GM21515 (cell line): ENCODE data around the gene ZDHHC7.

Experiments used
- ATAC-seq: cut with Tn5 transposase; IDR thresholded peaks from one replicate; pipeline ENCODE4 v1.9.1; 2021; ENCODE audit not compliant: unreplicated experiment

The ZDHHC7 gene

DNA sequence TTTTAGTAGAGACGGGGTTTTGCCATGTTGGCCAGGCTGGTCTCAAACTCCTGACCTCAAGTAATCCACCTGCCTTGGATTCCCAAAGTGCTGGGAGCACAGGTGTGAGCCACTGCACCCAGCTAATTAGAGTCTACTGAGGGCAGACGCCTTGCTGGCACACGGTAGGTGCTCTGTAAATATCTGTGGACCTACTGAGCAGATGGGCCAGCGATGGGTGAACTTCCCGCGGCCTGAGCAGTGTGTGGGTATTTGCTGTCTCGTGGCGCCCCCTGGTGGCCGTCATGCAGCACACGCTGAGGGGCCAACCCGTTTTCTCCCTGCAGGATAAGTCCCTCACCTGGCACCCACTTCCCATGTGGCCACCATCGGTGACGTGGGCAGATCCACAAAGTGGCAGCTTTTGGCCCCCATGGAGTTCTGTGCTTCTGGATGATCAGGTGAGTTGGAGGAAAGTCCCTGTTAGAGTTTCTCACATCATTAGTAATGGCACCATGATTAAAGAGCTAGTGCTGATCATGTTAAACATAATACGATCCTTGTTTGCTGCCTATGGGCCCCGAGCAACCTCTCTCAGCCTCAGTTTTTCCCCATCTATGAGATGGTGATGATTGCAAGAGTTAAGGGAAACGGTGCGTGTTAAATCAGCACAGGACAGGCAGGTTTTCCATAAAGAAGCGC, 40.7 kb downstream of the ZDHHC7 start:
- peak; percentile 70 for ATAC-seq

DNA sequence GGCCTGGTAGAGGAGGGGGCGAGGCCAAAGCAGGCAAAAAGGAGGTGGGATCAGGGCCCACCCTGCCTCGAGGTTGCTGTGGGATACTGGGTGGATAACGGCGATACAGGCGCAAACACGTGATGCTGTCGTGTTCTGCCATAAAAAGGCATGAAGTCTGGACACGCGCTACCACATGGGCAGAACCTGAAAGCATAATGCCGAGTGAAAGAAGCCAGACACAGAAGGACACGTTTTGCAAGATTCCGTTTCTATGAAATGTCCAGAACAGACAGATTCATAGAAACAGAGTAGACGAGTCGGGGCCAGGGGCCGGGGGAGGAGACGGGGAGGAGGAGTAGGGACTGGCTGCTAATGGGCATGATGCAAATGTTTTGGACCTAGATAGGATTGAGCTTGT, 43.5 kb downstream of the ZDHHC7 start:
- no peak for ATAC-seq

DNA sequence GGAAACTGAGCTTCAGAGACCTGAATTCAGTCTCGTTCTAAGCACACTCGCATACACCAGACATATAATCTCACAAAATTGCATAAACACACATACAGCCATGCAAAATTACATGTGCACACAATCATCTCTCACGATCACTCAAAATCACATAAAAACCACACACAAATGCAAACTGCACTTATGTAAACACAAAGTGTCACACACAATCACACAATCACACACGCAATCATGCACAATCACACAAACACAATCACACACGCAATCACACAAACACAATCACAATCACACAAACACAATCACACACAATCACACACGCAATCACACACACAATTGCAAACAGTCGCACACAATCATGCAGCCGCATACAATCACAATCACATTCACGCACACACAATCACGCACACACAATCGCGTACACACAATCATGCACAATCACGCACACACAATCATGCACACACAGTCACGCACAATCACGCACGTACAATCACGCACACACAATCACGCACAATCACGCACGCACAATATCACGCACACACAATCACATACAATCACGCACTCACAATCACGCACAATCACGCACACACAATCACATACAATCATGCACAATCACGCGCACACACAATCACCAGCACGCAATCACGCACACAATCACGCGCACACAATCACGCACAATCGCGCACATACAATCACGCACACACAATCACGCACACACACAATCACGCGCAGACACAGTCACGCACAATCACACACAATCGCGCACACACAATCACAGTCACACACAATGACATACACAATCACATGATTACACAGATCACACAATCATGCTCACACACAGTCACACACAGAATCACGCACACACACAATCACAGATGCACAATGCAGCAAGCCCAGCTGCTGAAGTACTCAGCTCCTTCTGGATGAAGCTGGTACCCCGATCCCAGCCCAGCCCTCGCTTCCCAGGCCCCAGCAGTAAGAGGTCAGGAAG, 45.6 kb downstream of the ZDHHC7 start:
- no peak for ATAC-seq

DNA sequence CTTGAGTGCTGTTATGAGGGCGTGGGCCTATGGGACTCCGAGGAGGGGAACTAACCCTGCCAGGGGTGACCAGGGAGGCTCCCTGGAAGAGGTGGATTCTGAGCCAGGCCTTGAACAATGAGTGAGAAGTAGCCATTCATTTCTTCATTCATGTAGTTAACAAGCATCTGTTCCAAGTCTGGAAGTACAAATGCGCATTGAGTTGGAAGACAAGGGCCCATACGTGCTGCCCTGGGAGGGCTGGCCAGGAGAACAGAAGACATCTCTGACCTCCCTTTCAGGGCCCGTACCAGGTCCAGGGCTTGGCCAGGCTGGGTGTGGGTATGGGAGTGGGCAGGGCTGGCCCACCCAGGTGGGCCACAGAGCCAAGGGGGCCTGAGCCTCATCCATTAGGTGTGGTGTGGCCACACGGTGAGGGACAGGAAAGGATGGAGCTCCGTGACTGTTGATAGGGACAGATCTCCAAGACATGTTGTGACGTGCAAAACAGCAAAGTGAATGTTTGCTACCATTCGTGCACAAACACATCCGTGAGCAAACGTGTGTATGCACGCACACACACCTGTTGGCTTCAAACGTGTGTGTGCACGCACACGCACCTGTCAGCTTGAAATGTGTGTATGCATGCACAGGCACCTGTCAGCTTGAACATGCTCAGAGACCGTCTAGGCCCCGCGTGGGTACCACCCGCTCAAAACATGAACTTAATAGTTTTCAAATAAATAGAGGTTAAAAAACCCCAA, 46.8 kb downstream of the ZDHHC7 start:
- ATAC-seq = no peak

DNA sequence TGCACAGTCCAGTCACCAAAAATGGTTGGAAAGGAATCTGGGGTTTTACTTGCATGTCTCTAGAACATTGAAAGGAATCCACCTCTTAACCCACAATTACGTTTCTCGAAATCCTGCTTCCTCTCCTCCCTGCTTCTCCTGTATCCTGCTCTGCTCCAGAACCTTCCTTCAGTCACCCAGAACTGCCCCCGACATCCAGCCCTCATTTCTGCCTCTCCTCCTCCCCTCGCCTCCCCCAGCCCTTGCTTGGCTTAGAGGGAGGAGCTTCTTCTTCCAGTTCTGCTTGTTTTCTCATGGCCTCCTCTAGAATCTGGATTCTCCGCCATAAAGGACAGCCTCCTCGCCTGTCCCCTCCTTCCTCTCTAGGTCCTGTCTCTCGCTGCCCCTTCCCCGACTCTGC, 48.3 kb downstream of the ZDHHC7 start:
- ATAC-seq = no peak

DNA sequence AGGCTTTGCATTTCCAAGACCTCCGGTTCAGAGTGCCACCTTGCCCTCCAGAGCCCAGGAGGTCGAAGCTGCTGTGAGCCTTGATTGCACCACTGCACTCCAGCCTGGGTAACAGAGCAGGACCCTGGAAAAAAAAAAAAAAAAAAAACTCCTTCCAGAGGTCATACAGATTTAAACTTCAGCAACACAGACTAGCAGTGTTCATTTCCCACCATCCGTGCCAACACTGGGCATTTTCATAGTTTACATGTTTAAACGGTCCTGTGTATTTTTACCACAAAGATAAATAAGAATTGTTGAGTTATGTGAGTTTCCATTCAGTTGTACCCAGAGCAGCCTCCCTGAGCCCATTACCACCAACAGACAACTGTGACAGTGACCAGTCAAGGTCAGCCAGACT, 50.4 kb downstream of the ZDHHC7 start:
- no peak for ATAC-seq

DNA sequence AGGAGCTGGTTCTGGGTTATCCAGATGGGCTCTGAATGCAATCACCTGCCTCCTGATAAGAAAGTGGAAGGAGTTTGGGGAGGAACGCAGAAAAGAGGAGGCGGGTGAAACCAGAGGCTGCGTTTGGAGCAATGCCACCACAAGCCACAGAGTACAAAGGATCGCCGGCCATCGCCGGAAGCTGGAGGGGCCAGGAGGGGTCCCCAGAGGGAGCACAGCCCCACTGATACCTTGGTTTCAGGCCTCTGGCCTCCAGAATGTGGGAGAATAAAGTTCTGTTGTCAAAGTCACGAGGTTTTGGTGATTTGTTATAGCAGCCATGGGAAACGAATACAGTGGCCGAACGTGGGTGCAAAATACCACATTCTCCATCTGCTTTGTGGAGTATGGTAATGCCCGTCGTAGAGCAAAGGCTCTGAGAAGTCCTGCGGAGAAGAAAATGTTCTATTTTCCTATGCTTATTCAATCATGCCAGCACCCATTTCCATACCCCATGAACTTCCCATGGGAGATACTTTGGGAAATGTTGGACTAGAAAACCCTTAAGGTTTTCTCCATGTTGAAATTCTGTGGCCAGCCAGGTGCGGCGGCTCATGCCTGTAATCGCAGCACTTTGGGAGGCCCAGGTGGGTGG, 51.4 kb downstream of the ZDHHC7 start:
- ATAC-seq = no peak

DNA sequence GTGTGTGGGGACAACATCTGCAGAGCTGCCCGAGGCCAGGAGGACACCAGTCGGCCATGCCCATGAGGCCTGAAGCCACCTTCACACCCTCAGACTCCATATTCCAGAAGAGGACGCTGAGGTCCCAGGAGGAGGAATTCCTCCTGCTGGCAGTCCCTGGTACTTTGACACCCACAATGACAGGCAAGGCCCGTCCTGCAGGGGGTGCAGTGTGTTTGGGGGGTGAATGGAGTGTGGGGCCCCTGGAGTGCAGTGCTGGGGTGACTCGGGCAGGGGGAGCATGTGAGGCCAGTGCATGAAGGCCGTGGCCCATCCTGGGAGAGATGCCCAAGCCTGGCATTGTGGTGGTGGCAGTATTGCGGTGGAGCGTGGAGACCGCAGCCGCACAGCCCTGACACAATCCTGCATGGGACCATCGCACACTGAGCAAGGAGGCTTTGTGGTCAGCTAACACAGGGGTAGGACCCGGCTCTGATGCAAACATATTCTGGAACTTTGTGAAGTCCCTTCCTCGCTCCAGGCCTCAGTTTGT, 52.2 kb downstream of the ZDHHC7 start:
- no peak for ATAC-seq

DNA sequence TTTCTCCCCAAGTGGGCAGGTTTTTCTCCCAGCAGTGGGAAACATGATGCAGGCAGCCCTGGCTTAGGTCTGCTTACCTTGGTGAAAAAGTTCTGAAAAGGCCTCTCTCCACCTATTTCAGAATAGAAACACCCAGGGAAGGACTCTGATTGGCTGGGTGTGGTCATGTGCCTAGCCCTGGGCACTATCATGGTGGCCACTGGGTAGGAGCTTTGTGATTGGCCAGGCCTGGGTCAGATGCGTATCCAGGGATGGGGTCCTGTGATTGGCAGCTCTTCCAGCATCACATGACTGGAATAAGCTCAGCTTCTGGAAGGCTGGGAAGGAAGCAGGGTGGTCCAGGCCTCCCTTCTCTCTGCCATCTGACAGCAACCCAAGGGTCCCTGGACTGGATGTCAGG, 53.5 kb downstream of the ZDHHC7 start:
- ATAC-seq = no peak

DNA sequence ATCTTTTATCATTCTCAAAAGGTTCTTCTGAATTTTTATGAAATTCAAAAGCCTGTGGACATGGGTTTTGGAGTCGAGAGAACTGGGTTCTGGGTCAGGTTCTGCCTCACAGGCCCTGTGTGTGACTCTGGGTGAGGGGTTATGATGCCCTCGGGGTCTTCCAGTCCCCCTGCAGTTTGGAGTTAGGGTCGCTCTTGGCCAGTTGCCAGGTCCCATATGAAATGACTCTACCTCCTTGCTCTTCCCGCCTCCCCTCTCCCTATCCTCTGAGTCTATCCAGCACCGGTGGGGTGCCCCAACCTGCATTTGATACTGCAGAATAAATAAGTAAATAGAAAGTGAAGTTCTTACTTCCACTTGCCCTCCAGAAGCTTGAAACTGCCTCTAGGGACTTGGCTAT, 54.1 kb downstream of the ZDHHC7 start:
- no peak for ATAC-seq

DNA sequence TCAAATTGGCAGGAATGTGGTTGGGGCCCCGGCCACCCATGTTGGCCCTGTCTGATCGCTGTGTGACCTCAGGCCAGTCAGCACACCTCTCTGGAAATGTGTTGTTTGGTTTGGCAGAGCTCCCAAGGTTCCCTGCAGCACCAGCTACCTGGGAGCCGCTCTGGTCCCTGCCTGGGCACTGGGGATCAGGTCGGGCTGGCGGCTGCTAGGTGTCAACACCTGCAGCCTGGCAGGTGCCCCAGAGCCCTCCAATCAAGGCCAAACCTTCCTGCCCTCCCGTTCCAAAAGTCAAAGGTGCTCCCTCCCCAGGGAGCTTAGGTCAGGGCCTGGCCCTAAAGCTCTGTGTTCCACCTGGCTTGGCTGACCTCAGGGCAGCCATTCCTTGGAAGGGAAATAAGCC, 55.9 kb downstream of the ZDHHC7 start:
- no peak for ATAC-seq

DNA sequence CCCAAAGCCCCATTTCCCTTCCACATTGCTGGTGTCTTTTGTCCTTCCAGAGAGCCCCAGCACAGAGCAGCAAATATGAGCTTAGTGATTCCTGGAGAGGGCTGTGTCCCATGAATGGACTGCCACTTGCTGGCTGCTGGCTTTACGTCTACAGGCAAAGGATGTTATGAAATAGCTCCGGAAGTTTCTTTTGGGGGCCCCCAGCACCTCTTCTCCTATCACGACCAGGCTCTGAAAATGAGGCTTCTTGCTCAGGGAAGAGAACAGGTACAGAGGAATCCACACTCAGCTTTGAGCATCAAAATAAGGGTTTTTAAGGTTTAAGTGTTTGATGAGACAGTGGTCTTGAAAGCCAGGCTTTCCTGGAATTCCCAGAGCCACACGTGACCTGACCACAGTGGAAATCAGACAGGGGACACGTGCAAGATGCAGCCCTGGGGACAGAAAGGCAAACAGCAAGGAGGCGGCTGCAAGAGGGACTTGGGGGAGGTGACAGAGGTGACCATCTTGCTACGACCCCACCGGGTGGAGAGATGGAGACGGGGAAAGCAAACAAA, 58.1 kb downstream of the ZDHHC7 start:
- ATAC-seq = no peak

DNA sequence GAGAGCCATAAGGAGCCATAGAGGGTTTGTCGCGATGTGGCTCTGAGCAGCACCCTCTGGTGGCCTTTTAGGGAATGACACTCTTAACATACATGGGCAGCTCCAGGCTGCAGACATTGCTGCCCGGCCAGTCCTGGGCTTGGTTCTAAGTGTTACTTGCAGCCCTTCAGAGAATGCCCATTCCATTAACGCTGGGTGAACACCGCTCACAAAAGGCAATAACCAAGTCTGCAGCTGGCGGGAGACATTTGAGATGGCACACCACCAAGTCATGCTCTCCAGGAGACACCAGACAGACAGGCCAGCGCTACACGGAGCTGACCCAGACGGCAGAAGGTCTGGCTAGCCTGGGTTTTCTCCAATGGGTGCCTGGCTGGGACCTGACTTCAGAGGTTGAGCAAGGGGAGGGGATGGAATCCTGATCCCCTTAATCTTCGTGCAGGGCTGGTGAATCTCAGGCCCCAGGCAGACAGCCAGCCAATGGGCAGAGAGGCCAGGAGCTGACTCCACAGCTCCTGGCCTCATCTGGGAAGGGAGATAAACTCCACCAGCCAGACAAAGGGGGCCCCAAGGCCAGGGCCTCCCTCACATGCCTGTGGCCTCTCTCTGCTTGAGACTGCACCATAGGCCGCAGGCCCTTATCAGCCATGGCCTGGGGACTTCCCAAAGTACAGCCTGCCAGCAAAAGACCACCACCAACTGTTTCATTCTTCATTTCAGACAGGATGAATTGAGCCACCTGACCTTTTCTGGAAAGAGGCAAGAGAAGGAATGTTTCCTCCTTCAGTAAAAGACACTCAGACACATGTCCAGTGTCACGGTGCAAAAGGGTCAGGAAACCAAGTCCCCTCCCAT, 58.8 kb downstream of the ZDHHC7 start:
- ATAC-seq = peak; percentile 63

DNA sequence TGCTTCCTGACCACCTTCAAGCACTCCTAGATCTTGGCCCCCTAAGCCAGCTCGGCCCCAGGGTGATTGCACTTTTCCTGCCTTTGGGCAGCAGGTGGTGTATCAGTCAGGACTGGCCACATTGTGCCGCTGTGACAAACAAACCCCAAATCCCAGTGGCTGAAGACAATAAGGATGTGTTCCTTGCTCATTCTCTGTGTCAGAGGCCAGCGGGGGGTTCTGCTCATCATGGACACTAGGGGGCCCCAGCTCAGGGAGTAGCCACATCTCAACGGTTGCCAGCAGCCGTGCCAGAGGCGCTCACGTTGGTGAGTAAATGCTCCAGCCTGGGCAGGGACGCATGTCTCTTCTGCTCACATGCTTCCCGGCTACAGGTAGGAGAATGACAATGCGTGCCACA, 60.4 kb downstream of the ZDHHC7 start:
- no peak for ATAC-seq

DNA sequence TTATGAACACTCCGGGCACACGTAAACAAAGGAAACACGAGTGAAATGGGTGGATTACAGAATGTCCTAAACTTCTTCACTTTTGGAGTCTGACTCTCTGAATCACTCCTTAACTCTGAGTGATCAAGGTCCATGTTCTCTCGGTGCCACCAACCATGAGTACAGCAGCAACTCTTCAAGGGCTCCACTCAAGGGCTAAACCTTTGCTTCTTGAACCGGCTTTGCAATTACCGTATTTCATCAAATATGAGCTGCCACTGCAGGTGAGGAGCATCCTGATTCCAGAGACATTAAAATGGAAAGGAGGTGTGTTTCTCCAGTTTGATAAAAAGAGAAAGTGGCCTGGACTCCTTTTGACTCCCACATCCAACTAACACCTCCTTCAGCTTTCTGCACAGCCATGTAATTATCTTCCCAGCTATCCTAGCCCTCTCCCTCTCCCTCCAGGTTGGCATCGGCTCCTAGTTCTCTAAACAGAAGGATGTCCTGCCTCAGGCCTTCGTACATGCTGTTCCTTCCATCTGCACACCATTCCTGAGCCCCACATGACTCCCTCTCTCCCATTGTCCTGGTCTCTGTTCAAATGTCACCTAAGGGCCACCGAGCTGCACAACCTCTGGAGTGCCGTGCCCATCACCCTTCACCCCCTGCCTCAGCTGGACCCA, 61.4 kb downstream of the ZDHHC7 start:
- no peak for ATAC-seq

DNA sequence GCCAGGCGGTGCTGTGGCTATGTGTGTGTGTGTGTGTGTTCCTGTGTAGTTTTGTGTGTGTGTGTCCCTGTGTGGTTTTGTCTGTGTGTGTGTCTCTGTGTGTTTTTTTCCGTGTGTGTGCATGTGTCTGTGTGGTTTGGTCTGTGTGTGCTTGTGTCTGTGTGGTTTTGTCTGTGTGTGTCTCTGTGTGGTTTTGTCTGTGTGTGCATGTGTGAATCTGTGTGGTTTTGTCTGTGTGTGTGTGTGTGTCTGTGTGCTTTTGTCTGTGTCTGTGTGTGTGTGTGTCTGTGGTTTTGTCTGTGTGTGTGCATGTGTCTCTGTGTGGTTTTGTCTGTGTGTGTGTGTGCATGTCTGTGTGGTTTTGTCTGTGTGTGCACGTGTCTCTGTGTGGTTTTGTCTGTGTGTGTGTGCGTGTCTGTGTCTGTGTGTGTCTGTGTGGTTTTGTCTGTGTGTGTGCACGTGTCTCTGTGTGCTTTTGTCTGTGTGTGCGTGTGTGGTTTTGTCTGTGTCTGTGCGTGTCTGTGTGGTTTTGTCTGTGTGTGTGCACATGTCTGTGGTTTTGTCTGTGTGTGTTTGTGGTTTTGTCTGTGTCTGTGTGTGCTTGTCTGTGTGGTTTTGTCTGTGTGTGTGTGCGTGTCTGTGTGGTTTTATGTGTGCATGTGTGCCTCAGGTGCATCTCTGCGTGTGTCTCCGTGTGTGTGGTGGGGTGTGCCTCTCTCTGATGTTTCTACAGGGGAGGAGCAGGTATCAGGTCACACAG, 62.3 kb downstream of the ZDHHC7 start:
- ATAC-seq = no peak

DNA sequence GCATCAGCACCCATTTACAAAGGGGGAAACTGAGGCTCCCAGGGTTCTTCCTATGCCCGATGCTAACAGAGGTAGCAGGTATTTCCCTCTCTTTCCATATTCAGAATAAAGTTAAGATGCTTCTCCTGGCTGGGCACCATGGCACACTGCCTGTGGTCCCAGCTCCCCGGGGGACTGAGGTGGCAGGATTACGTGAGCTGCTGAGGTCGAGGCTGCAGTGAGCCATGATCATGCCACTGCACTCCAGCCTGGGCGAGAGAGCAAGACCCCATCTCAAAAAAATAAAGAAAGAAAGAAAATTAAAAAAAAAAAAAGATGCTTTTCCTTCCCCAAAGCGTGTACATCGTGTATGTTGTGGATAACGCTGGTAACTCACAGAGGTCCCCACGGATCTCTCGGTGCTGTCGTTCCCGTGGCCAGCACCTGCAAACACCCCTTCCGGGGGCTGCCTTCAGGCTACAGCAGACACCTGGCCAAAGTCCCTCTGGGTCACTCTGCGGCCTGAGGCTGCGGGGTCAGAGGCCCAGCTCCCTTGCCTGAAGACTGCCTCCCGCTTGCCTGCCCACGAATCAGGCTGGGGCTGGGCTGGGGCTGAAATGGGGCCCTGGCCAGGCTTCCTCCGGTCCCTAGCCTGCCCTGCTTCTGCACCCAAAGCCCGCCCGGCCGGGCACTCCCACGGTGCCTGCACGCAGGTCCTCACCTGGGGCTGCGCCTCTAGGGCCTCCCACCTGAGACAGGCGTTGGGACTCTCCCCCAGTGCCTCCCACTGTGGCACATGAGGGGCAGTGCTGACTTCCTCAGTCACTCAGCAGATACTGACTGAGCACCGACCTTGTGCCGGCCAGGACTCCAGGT, 63.1 kb downstream of the ZDHHC7 start:
- ATAC-seq = no peak
